Lung (tissue), 12 donors: ENCODE measurements around the gene GOT1. TPM values are rescaled to one million over a fixed set of nuclear protein-coding genes. Genes with fewer than 3 reads are reported as not detected.

ENCODE experiments used
- ATAC-seq: fragments of 200-7000 bp; cut with Tn5 transposase; one replicate; pipeline ENCODE4 v1.9.1; 2020; ENCODE audit warnings: moderate number of reproducible peaks; ENCODE audit not compliant: insufficient read depth, low FRiP score
- DNase-seq, 3 donors: peaks; one replicate each; pipeline ENCODE4 v3.0.0-alpha.2; 2013 to 2017
- H3K27ac ChIP-seq, 2 donors: one replicate each; pipeline ENCODE4 v1.5.1; 2013; ENCODE audit warnings: mild to moderate bottlenecking in 2 of 2, moderate library complexity in 2 of 2, control low read depth in 1 of 2, inconsistent platforms in 1 of 2, low read depth in 1 of 2, low read length in 1 of 2
- H3K27me3 ChIP-seq, 3 donors: one replicate each; pipeline ENCODE4 v1.5.1; 2013; ENCODE audit warnings: low read length in 2 of 3; ENCODE audit not compliant: control insufficient read depth in 3 of 3, insufficient read depth in 3 of 3
- H3K36me3 ChIP-seq, 4 donors: one replicate each; pipeline ENCODE4 v1.5.1; 2013; ENCODE audit warnings: low read length in 4 of 4, mild to moderate bottlenecking in 1 of 4, moderate library complexity in 1 of 4; ENCODE audit not compliant: control insufficient read depth in 4 of 4, insufficient read depth in 4 of 4
- H3K4me1 ChIP-seq, 5 donors: one replicate each; pipeline ENCODE4 v1.5.1; 2013; ENCODE audit warnings: low read length in 5 of 5, mild to moderate bottlenecking in 2 of 5, moderate library complexity in 1 of 5; ENCODE audit not compliant: control insufficient read depth in 5 of 5, insufficient read depth in 5 of 5
- H3K4me3 ChIP-seq: one replicate; pipeline ENCODE4 v1.5.1; 2013; ENCODE audit warnings: mild to moderate bottlenecking, control low read depth, moderate library complexity
- H3K9ac ChIP-seq, 2 donors: one replicate each; pipeline ENCODE4 v1.5.1; 2013; ENCODE audit warnings: low read length in 2 of 2, control low read depth in 1 of 2; ENCODE audit not compliant: insufficient read depth in 1 of 2
- H3K9me3 ChIP-seq, 4 donors: one replicate each; pipeline ENCODE4 v1.5.1; 2013; ENCODE audit warnings: low read length in 3 of 4, mild to moderate bottlenecking in 1 of 4, moderate library complexity in 1 of 4; ENCODE audit not compliant: control insufficient read depth in 4 of 4, insufficient read depth in 3 of 4
- WGBS, 2 donors: extraction: QIAGEN DNeasy Blood & Tissue Kit; methylation state at CpG; one replicate each; pipeline ENCODE4 v1.1.7; 2013; 5-methylcytosine and 5-hydroxymethylcytosine counted together
- polyA plus RNA-seq, 2 donors: library from polyadenylated mRNA; stranded (reverse); fragments of 200-250 nt; gene quantifications; one replicate each; pipeline ENCODE4 v1.2.1, GENCODE V29; 2013
- total RNA-seq, 2 donors: library from RNA; depleted of rRNA in 1 of 2; stranded (reverse); fragments of >200 nt in 1 of 2; gene quantifications; one replicate each; pipeline ENCODE4 v1.2.1, GENCODE V29; 2014 to 2021
- TF ChIP-seq, protein P1 (sequence below): IDR thresholded peaks from 2 replicates; pipeline ENCODE4 v1.5.1; 2012; ENCODE audit warnings: mild to moderate bottlenecking; ENCODE audit errors: control extremely low read depth, extremely low read depth
- donor health status: control.
- donor health status: control.
- donor health status: Bipolar disorder and iron deficiency.
- donor health status: healthy.
- donor health status: DM: yes; HTN: yes; CAD: no.

Gene GOT1
- total and polyA plus RNA-seq, 4 donors: 14.6 to 35.3 (median 24.0) TPM

DNA sequence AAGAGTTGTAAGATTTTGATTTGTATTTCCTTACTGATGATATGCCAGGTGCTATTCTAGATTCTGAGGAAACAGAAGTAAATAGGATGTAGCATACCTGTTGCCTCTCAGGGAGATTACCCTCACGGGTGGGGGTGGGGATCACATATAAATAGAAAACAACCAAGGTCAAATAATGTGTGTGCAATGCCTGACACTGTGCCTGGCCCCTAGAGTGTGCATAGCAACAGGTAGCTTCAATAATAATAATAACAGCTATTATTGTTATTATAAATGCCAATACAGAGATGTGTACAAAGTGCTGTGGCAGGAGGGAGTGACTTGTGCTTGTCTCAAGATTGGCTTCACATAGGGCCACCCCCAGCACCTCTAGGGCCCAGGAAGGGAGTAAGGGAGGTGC, 77.2 kb downstream of the GOT1 start:
- WGBS, 2 donors: 64 to 82% methylated on average over 1 of the region's 1 CpG
- Histone ChIP-seq H3K4me1 (no peaks in the 10 kb centered on the region), H3K27me3 (peaks cover 0 to 7% (median 0%) of the 10 kb centered on the region in 3 donors), H3K4me3 (no peak overlapping the region), H3K9ac (no peak overlapping the region), H3K27ac (no peak overlapping the region), H3K9me3 (no peaks in the 10 kb centered on the region), H3K36me3 (no peaks in the 10 kb centered on the region)
- TF ChIP-seq, protein P1, sequence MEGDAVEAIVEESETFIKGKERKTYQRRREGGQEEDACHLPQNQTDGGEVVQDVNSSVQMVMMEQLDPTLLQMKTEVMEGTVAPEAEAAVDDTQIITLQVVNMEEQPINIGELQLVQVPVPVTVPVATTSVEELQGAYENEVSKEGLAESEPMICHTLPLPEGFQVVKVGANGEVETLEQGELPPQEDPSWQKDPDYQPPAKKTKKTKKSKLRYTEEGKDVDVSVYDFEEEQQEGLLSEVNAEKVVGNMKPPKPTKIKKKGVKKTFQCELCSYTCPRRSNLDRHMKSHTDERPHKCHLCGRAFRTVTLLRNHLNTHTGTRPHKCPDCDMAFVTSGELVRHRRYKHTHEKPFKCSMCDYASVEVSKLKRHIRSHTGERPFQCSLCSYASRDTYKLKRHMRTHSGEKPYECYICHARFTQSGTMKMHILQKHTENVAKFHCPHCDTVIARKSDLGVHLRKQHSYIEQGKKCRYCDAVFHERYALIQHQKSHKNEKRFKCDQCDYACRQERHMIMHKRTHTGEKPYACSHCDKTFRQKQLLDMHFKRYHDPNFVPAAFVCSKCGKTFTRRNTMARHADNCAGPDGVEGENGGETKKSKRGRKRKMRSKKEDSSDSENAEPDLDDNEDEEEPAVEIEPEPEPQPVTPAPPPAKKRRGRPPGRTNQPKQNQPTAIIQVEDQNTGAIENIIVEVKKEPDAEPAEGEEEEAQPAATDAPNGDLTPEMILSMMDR: no peak
- no peak for ATAC-seq
- DNase-seq: no peak

DNA sequence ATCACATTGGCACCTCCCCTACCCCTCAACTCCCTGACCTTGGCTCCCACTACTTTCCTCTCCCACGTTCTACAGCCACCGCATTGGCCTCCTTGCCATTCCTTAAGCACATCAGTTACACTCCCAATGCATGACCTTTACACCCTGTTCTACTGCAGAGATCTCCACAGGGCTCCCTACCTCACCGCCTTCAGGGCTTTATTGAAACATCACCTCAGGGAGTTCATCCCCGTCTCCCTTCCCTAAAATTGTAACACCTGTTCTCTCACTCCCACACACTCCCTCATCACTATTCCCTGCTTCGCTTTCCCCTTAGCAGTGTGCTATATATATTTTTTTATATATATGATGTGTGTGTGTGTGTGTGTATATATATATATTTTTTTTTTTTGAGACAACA, 82.8 kb downstream of the GOT1 start:
- Histone ChIP-seq H3K9ac (no peak overlapping the region), H3K36me3 (no peaks in the 10 kb centered on the region), H3K27ac (no peak overlapping the region), H3K4me1 (peaks cover 0 to 3% (median 0%) of the 10 kb centered on the region in 5 donors), H3K4me3 (no peak overlapping the region), H3K27me3 (no peaks in the 10 kb centered on the region), H3K9me3 (no peaks in the 10 kb centered on the region)
- DNase-seq: no peak
- 86 to 90% methylated on average over 5 of the region's 5 CpGs for WGBS, 2 donors
- TF ChIP-seq, protein P1: no peak
- no peak for ATAC-seq

Other genes with a start within 250 kb of the GOT1 start
- 10 to 100 TPM in 1 of 2 donors, 1 to 10 TPM in 1; 3.3 to 47.3 TPM for gene HPSE2, start 194.8 kb downstream of the GOT1 start, total RNA-seq
- under 1 TPM; 0.32 to 0.49 TPM for gene HPSE2, start 194.8 kb downstream of the GOT1 start, polyA plus RNA-seq
- under 1 TPM; 0.23 to 0.52 TPM for gene CNNM1, start 101.3 kb downstream of the GOT1 start, total RNA-seq
- gene CNNM1, start 101.3 kb downstream of the GOT1 start, polyA plus RNA-seq: under 1 TPM; 0.15 to 0.16 TPM
- not detected for gene NKX2-3, start 102.3 kb upstream of the GOT1 start, total RNA-seq
- not detected for gene NKX2-3, start 102.3 kb upstream of the GOT1 start, polyA plus RNA-seq
- 10 to 100 TPM; 31.1 to 47.9 TPM for gene SLC25A28, start 189.8 kb upstream of the GOT1 start, total RNA-seq
- gene SLC25A28, start 189.8 kb upstream of the GOT1 start, polyA plus RNA-seq: 10 to 100 TPM; 47.2 to 86.9 TPM
- gene ENTPD7, start 228.9 kb upstream of the GOT1 start, total RNA-seq: 10 to 100 TPM; 12.9 to 14.6 TPM
- gene ENTPD7, start 228.9 kb upstream of the GOT1 start, polyA plus RNA-seq: 1 to 10 TPM; 1.0 to 8.3 TPM